GM18520 (cell line): Measurements from ENCODE around the gene PYM1.
"Not testable (repeated sequence)": the region's sequence is repeated elsewhere in the genome, so short reads cannot be mapped to it uniquely, and the experiment has no call there.

ENCODE experiments used
- ATAC-seq: cut with Tn5 transposase; IDR thresholded peaks from one replicate; pipeline ENCODE4 v1.9.1; 2021; ENCODE audit not compliant: unreplicated experiment

PYM1 gene

DNA sequence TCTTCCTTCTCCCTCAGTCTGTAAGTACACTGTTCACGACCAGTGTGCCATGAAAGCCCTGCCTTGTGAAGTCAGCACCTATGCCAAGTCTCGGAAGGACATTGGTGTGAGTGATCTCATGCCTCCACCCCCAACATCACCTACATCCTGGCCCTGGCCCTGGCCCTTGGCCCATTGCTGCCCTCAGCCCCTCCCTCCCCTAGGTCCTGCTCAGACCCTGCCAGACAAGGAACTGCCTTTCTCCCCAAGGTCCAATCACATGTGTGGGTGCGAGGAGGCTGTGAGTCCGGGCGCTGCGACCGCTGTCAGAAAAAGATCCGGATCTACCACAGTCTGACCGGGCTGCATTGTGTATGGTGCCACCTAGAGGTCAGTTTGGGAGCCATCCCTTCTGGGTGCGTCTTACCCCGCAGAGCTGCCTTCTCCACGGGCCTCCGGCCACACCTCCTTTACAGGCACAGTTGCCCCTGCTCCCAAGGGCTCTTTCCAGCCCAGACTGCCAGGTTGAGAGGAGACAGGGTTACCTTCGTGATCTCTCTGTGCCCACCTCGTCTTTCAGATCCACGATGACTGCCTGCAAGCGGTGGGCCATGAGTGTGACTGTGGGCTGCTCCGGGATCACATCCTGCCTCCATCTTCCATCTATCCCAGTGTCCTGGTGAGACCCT lies 12.5 kb upstream of the PYM1 start:
- peak; percentile 89 for ATAC-seq

DNA sequence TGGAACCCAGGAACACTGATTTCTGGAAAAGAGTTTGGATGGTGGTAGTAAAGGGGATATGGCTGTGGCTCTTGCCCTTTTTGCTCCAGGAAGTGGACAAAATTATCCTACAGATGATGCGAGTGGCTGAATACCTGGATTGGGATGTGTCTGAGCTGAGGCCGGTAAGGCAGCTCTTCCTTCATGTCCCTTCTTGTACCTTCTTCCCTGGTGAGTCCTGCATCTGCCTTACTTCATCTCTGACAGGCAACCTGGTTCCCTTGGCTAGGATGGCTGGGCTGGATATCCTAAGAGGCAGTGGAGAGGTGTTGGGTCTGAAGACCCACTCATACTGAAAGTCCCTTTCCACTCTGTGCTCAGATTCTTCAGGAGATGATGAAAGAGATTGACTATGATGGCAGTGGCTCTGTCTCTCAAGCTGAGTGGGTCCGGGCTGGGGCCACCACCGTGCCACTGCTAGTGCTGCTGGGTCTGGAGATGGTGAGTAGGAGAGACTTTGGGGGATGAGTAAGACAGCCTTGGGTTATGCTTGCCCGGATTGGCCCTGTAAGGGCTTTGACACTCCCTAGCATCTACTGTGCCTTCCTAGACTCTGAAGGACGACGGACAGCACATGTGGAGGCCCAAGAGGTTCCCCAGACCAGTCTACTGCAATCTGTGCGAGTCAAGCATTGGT lies 11.3 kb upstream of the PYM1 start:
- no peak for ATAC-seq

DNA sequence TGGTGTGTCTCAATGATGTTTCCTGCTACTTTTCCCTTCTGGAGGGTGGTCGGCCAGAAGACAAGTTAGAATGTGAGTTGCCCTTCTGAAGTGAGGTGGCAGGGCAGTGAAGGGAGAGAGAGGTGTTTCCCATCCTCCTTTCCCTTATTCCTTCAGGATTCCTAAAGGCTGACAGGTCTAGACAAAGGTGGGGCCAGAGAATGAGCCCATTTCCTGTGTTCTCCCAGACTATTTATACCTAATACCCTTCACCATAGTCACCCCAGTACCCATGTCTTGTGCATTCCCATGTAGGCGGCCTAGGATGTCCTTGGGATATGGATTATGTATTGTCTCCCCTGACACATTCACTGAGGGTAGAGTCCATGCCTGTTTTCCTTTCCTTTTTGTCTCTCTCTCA lies 10.3 kb upstream of the PYM1 start:
- no peak for ATAC-seq

DNA sequence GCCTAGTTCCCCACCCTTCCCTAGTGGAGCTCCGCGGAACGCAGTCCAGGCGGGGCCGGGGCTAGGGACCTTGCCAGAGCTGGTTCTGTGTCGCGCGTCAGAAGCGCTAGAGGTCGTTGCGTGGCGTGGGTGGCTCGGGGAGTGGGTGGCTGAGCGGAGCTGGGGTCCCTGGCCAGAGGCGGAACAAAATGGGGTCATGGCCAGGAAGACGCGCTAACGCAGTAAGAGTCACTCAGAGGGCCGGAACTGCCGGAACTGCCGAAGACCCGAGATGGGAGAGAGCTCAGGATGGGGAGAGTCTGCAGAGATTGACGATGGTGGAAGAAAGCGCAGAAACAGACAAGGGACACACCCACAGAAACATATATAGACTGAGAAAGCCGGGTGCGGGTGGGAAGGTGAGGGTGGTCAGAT lies 8.1 kb upstream of the PYM1 start:
- ATAC-seq: no peak

DNA sequence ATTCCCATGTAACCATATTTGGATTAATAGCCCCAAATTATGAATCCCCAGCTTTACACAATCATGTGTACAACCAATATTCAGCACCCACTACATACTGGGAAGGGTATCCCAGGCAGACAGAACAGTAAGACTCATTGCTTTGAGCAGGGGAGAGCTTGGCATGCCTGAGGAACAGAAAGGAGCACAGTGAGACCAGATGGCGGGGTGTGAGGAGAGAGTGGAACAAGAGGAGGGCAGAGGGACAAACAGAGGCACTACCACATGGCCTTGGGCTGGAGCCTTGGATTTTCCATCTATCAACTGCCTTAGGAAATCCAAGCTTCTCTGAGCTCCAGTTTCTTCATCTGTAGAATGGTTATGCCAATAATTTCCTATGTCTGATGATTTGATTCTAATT lies 7.1 kb upstream of the PYM1 start:
- no peak for ATAC-seq

DNA sequence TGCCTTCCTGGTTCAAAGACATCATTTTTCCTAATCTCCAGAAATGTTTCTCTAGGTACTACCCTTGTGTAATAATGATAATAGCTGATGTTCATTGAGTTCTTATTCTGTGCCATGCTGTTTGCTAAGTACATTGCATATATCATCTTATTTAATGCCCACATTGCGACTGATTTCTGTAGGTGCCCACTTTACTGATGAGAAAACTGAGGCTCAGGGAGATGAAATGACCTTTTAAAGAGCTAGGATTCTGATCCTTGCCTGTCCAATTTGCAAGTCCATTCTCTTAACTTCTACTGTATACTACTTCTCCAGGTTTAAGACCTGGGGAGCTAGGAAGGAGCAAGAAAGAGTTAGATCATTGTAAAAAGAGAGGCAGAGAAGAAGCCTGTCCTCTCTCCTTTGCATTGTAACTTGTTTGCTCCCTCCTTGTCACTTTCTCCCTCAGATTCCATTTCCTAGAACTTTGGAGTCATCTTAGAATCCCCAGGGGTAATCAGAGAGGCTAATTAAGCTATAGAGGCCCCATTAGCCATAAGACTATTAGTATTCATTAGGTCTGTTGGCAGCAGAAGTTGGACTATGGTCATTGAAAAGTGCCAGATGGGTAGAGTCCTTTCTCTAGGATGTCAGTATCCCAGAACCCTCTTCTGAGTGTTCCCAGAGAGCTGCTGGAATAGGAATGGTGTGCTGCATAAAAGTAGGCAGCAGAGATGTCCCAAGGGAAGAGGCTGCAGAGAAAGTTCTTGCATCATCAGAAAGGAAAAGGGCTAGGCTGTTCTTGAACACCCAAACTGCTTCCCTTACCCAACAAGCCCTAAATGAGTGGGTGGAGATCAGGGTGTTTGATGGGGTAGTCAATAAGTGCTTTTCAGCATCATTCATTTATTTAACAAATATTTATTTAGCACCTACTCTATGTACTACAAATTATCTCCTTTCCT lies 6.4 kb upstream of the PYM1 start:
- ATAC-seq: no peak

DNA sequence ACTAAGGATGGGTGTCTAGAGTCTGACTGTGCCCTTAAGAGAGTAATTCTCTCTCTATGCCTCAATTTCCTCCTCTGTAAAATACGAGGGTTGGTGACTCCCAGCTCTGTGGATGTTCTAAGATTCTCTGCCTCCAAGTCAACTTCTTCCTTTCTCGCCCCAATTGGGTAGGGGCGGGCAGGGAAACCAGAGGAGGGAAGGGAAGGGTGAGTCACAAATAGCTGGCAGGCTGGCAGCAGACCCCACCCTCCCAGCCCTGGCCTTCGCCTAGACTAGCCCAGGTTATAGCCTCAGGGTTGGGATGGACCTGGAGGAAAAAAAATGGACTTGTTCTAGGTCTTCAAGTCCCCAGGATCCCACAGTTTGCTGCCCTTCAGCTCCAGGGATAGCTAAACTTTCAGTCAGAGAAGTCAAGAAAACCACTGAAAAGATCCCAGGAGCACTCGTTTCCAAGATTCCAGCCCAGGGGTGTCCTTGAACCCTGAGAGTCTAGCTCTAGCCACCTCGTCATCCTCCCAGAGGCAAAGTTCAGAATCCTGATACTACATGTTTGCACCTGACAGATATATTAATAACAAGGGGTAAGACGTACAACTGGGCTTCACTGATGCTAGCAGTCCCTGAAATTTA lies 5.6 kb upstream of the PYM1 start:
- ATAC-seq: no peak

DNA sequence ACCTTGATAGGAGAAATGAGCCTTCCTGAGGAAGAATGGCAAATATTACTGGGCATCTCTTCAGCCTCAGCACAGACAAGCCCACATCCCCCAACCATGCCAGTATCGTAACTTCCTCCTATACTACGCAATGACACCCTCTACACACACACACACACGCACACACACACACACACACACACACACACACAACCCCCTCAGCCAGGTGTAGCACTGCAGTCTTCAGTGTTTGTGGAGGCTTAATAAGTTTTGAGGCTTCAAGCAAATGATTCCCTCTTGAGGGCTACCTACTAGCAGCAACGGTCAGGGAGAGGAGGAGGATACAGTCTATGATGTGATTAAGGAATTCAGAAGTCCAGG lies 4.8 kb upstream of the PYM1 start:
- ATAC-seq: no peak

DNA sequence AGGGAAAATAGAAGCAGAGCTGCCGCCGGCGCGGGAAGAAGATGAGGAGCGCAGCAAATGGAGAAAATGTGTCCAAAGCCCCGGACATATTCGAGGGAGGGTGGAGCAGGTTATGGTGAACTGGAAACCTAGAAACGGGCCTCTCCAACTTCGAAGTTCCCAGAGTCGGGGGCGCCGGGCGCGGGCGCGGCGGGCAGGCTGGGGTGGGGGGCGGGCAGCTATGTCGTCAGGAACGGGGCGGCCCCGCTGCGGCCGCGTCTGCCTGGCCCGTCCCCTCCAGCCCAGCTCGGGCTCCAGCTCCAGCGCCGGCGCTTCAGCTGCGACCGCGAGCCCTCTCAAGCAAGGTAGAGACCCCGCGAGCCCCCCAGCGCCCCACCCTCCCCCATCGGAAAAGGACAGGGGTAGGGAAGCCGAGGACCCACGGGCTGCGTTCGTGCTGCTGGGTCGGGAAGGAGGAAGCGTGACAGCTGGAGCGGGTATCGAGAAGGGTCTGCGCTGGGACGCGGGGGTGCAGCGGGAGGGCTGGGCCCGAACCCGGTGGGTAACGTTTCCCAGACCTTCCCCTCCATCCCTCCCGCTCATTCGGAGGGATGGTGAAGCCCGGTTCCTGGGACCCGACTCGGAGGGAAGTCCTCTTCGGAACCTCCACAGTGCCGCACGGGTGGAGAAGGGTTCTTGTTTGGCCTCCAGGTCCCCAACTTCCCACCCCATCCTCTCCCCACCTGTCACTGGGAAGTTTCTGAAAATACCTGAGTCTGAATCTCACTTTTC lies 4.3 kb upstream of the PYM1 start:
- ATAC-seq: no peak

DNA sequence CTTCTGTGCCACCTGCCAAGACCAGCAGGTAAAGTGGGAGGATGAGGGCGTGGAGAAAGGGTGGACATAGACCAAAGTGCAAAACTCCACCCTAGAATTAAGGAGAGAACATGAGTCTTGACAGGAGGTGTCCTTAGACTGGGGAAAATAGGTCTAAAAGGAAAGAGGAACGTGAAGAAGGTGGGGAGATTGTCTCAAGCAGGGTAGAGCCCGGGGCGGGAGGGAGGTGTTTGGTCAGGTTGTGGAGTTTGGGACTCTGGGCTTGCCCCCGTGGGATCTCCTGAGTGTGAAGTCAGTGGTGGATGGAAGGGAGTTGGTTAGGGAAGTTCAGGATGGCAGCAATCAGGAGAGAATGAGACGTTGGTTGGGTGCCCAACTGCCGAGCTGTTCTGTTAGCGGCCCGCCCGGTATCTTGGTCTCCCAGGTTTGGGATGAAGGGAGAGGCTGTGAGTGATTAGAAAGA lies 3.7 kb upstream of the PYM1 start:
- ATAC-seq: no peak

DNA sequence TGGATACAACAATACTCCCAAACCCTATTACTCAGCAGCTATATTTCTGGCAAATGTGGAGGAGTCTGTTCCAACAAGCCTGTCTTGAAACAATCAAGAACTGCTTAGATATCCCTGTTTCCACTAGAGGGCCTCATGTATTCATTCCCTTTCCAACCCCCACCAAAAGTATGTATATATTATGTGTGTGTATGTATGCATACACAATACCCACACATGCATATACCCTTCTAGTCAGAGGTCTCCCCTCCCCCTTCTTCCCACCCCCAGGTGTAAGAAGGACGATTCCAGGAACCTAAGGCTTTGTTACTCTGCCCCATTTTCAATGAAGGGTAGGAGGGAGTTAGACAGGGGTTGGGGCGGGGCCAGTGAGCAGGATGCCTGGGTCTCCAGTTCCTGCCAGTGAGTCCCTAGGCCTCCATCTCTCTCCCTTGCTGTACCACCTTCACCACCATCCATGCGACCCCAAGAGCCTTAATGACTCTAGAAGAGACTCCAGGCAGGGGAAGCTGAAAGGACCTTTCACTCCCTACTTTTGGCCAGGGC lies 3.1 kb upstream of the PYM1 start, which contains the start of gene DGKA:
Gene DGKA, plus strand, starts transcription at position 392 of the 546 bp plus-strand sequence. CDS start 5,342 bp downstream, outside the sequence.
- no peak for ATAC-seq

DNA sequence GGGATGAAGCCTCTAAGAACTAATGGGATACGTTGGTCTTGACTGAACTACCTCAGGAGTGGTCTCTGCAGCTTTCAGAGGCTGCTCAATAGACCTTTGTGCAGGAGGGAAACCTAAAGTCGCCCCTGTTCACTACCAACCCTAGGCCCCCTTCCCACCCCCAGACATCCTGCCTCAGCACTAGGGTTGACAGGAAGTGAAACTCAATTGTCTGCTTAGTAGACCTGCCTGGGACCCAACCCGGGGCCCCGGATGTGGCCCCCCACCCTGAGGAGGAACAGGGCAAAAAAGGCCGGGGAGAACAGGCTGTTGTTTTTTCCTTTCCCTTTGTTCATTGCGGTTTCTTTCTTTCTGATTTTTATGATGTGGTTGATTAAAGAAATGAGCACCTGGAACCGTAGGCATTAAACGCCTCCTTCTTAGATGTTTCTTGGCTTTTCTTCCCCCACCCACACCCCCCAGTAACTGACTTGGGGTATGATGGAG lies 1.7 kb upstream of the PYM1 start:
- no peak for ATAC-seq

DNA sequence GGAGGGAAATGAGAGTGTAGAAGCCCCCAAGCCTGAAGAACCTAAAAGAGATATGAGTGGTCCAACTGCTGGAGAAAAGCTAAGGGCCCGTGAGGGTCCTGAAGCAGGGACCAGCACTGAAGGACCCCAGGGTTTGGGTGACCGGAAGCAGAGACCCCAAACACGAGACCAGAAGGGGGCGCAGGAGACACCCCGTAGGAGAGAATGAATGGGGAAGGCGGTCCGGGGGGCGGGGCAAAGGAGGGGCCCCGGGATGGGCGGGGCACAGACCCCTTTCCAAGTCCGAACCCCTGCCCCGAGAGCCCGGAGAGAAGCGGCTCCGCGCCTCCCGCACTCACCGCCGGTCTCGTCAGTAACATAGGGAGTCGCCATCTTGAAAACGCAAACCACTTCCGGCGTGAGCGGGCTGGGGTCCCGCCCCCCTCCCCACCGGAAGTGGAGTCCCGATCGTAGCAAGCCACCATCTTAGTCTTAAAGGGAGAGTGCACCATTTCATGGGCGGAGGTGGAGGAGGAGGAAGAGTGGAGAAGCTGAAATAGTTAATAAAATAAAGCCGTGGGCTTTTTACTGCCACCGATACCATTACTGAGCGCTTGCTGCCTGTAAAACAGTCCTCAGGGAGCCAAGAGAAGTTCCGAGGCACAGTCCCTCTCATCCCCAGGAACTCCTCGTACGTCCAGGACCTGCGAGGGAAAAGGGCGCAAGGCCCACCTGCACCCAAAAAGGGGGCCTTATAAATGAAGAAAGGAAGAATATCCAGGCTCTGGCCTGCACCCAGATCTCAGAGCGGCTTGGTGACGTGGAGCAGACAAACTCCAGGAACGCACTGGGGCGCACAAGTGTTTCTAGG lies 731 bp downstream of the PYM1 start:
- peak; percentile 34 for ATAC-seq

DNA sequence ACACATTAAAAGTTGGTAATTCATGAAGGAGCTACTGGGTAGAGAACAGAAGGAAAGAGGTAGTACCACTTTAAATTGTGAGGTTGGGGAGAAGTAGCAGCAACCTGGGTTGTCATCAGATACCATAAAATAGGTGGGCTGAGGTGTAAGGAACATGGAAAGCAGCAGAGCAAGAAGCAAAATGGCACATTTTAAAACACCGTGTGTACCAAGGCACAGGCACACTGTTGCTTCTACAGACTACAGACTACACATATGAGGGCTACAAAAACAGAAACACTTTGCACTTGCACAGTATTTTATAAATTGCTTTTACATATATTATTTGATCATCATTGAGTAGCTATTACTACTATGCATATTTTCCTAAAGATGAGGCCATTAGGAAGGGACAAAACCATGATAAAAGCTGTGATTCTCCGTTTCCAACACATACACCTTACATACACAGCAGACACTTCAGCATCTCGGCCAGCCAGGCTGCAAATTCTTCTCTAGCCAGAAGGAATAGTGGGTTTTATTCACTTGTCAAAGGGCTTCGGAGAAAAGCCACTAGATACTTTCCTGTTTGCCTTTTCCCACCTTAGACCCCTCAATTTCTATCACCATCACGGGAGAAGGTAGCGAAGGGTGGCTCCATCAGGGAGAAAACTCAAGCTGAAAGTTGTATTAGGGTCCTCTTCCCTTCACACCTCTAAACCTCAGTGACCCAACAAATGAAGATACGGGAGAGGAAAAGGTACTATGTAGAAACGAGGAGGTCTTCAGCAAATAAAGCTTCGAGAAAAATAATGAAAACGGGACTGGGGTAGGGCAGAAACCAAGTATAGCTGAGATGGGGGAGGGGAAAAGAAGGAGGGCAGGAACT lies 1.6 kb downstream of the PYM1 start:
- ATAC-seq: no peak

DNA sequence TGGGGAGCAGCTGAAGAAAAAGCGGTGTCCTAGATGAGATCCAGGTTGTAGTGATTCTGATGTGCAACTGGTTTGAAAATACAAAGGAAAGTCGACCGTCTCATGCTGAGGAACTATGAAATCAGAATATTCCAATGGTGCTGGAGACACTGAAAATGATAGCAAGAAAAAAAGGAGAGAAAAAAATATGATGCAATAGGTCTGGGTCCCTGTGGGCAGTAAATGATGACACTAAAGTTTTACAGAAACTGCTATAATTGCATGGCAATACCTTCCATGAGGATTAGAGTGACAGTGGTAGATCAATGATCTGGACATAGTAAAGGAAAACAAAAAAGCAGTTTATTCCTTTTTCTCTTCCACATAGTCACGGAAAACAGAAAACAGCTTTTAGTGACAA lies 2.3 kb downstream of the PYM1 start:
- ATAC-seq: no peak

DNA sequence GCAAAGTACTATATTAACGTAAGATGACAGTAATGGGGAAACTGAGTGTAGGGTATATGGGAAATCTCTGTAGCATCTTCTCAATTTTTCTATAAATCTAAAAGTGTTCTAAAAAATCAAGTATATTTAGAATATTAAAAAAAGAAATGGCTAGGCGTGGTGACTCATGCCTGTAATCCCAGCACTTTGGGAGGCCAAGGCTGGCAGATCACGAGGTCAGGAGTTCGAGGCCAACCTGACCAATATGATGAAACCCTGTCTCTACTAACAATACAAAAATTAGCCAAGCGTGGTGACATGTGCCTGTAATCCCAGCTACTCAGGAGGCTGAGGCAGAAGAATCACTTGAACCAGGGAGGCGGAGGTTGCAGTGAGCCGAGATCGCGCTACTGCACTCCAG lies 4.0 kb downstream of the PYM1 start:
- not testable (repeated sequence) for ATAC-seq

DNA sequence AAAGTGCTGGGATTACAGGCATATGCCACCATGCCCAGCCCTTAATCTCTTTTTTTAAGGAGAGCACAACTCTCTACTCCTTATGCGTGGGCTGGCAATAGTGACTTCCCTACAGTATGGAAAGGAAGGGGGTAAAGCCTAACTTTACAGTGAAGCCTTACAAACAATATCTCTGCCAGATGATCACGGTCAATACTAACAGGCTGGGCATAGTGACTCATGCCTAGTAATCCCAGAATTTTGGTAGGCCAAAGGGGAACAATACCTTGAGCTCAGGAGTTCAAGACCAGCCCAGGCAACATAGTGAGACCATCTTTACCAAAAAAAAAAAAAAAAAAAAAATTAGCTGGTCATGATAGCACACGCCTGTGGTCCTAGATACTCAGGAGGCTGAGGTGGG lies 5.6 kb downstream of the PYM1 start:
- ATAC-seq: no peak

DNA sequence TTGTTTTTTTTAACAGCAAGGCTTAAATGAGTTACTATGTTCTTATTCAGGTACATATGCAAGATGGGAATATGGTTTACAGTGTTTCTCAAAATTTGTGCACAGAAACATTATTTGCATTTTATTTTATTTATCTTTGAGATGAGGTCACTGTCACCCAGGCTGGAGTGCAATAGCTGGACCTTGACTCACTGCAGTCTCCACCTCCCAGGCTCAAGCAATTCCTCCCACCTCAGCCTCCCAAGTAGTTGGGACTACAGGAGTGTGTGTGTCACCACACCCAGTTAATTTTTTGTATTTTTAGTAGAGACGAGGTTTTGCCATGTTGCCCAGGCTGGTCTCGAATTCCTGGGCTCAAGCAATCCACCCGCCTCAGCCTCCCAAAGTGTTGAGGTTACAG lies 8.7 kb downstream of the PYM1 start:
- not testable (repeated sequence) for ATAC-seq
